ENCODE measurements around the gene STK24. TPM values are rescaled to one million over a fixed set of nuclear protein-coding genes. Genes with fewer than 3 reads are reported as not detected.

Gene STK24
- total RNA-seq, 2 donors from 2014 or later = 115 to 125 TPM

GRCh38 chr13:98535501-98536354 is 41.2 kb downstream of the STK24 start:
- H3K27me3 ChIP-seq (ENCODE audit: control insufficient read depth, insufficient read depth, low read length, poor library complexity, severe bottlenecking) = no peaks in the 10 kb centered on the region
- Mint-ChIP-seq H3K4me1 (peaks cover 31% of the 10 kb centered on the region), H3K9me3 (no peaks in the 10 kb centered on the region), H3K4me3 (no peak overlapping the region), H3K36me3 (ENCODE audit: low read depth) (peaks cover 10% of the 10 kb centered on the region), H3K27me3 (ENCODE audit: insufficient read depth) (no peaks in the 10 kb centered on the region), H3K27ac (peak overlapping the region; percentile 81)
- H3K36me3 ChIP-seq (ENCODE audit: control insufficient read depth, insufficient read depth, low read length) = peaks cover 11% of the 10 kb centered on the region
- WGBS, 2 experiments (ENCODE audit: insufficient coverage in 1 of 2, insufficient read length in 1 of 2) = 86 to 93% methylated on average over 9 to 13 of the region's 13 CpGs
- H3K9me3 ChIP-seq (ENCODE audit: control insufficient read depth, low read length) = no peaks in the 10 kb centered on the region
- DNase-seq = no peak
- TF ChIP-seq CTCF (conservative IDR thresholded peaks at IDR 0.05) = no peak
- H3K4me3 ChIP-seq (ENCODE audit: low read length) = no peak overlapping the region
- H3K27ac ChIP-seq (ENCODE audit: low read depth, low read length) = no peak overlapping the region
- H3K9ac ChIP-seq (ENCODE audit: extremely low read depth, low read length, poor library complexity, severe bottlenecking) = no peak overlapping the region
- H3K4me1 ChIP-seq (ENCODE audit: control insufficient read depth, insufficient read depth, low read length) = no peaks in the 10 kb centered on the region

- Histone ChIP-seq H3K27me3 (ENCODE audit: control insufficient read depth, insufficient read depth, low read length, poor library complexity, severe bottlenecking) (no peaks in the 10 kb centered on the region), H3K36me3 (ENCODE audit: control insufficient read depth, insufficient read depth, low read length) (peaks cover 5% of the 10 kb centered on the region), H3K4me3 (ENCODE audit: low read length) (no peak overlapping the region), H3K4me1 (ENCODE audit: control insufficient read depth, insufficient read depth, low read length) (no peaks in the 10 kb centered on the region), H3K9me3 (ENCODE audit: control insufficient read depth, low read length) (no peaks in the 10 kb centered on the region), H3K9ac (ENCODE audit: extremely low read depth, low read length, poor library complexity, severe bottlenecking) (no peak overlapping the region), H3K27ac (ENCODE audit: low read depth, low read length) (no peak overlapping the region)
- H3K27me3 Mint-ChIP-seq (ENCODE audit: insufficient read depth) = no peaks in the 10 kb centered on the region
- 85 to 95% methylated on average over 7 of the region's 7 CpGs for WGBS, 2 experiments (ENCODE audit: insufficient coverage in 1 of 2, insufficient read length in 1 of 2)
- no peak overlapping the region for H3K4me3 Mint-ChIP-seq
- H3K36me3 Mint-ChIP-seq (ENCODE audit: low read depth) = peaks cover 10% of the 10 kb centered on the region
- no peaks in the 10 kb centered on the region for H3K9me3 Mint-ChIP-seq
- no peak overlapping the region for H3K27ac Mint-ChIP-seq
- H3K4me1 Mint-ChIP-seq = peaks cover 31% of the 10 kb centered on the region
- TF ChIP-seq CTCF (conservative IDR thresholded peaks at IDR 0.05) = no peak
- DNase-seq = no peak
Measured at GRCh38 chr13:98534821-98535220, 42.1 kb downstream of the STK24 start.

GRCh38 chr13:98533912-98534311 is 43.0 kb downstream of the STK24 start:
- no peaks in the 10 kb centered on the region for H3K9me3 Mint-ChIP-seq
- Histone ChIP-seq H3K27me3 (ENCODE audit: control insufficient read depth, insufficient read depth, low read length, poor library complexity, severe bottlenecking) (no peaks in the 10 kb centered on the region), H3K9me3 (ENCODE audit: control insufficient read depth, low read length) (no peaks in the 10 kb centered on the region), H3K36me3 (ENCODE audit: control insufficient read depth, insufficient read depth, low read length) (no peaks in the 10 kb centered on the region), H3K4me3 (ENCODE audit: low read length) (no peak overlapping the region), H3K4me1 (ENCODE audit: control insufficient read depth, insufficient read depth, low read length) (no peaks in the 10 kb centered on the region), H3K27ac (ENCODE audit: low read depth, low read length) (no peak overlapping the region), H3K9ac (ENCODE audit: extremely low read depth, low read length, poor library complexity, severe bottlenecking) (no peak overlapping the region)
- H3K4me1 Mint-ChIP-seq = peaks cover 39% of the 10 kb centered on the region
- WGBS, 2 experiments (ENCODE audit: insufficient coverage in 1 of 2, insufficient read length in 1 of 2) = 94 to 98% methylated on average over 7 to 9 of the region's 9 CpGs
- H3K4me3 Mint-ChIP-seq = no peak overlapping the region
- H3K27ac Mint-ChIP-seq = peak overlapping the region; percentile 82
- no peak for TF ChIP-seq CTCF (conservative IDR thresholded peaks at IDR 0.05)
- no peak for DNase-seq
- peaks cover 8% of the 10 kb centered on the region for H3K36me3 Mint-ChIP-seq (ENCODE audit: low read depth)
- H3K27me3 Mint-ChIP-seq (ENCODE audit: insufficient read depth) = no peaks in the 10 kb centered on the region

Measured in endodermal cell (in vitro differentiated cells).